Heart right ventricle (tissue), 16 donors: ENCODE measurements around the gene VPS54. TPM values are rescaled to one million over a fixed set of nuclear protein-coding genes. Genes with fewer than 3 reads are reported as not detected.

Experiments used
- ATAC-seq, 8 donors: fragments of 200-7000 bp; cut with Tn5 transposase; one replicate each; pipeline ENCODE4 v1.9.1; 2020; ENCODE audit warnings: mild to moderate bottlenecking in 8 of 8, moderate library complexity in 8 of 8, moderate number of reproducible peaks in 1 of 8
- DNase-seq, 2 donors: peaks; one replicate each; pipeline ENCODE4 v3.0.0-alpha.2; 2020
- H3K27ac ChIP-seq, 10 donors: fragments of 200-600 bp; sonication (generic) in 2 of 10; one replicate each; pipeline versions ENCODE4 v1.5.0 to v1.8.0; 2020 to 2022; ENCODE audit warnings: mild to moderate bottlenecking in 3 of 10
- H3K27me3 ChIP-seq, 7 donors: fragments of 200-600 bp; one replicate each; pipeline ENCODE4 v1.8.0; 2021 to 2022; ENCODE audit warnings: mild to moderate bottlenecking in 2 of 7
- H3K36me3 ChIP-seq, 9 donors: fragments of 200-600 bp; sonication (generic) in 1 of 9; one replicate each; pipeline versions ENCODE4 v1.5.0 to v1.8.0; 2020 to 2022; ENCODE audit warnings: mild to moderate bottlenecking in 2 of 9
- H3K4me1 ChIP-seq, 9 donors: fragments of 200-600 bp; sonication (generic) in 1 of 9; one replicate each; pipeline versions ENCODE4 v1.5.0 to v1.8.0; 2020 to 2022; ENCODE audit warnings: mild to moderate bottlenecking in 4 of 9
- H3K4me3 ChIP-seq, 10 donors: fragments of 200-600 bp; sonication (generic) in 2 of 10; one replicate each; pipeline versions ENCODE4 v1.5.0 to v1.8.0; 2020 to 2022; ENCODE audit warnings: mild to moderate bottlenecking in 7 of 10, moderate library complexity in 2 of 10
- H3K9me3 ChIP-seq, 11 donors: fragments of 200-600 bp in 10 of 11; sonication (generic) in 2 of 11; one replicate each; pipeline versions ENCODE4 v1.5.0 to v1.8.0; 2013 to 2022; ENCODE audit warnings: mild to moderate bottlenecking in 2 of 11, control low read depth in 1 of 11, moderate library complexity in 1 of 11
- CTCF ChIP-seq, 9 donors: fragments of 200-600 bp; sonication (generic) in 2 of 9; IDR thresholded peaks; one replicate each; pipeline versions ENCODE4 v1.5.0 to v1.8.0; 2021 to 2022; ENCODE audit warnings: antibody characterized with exemption in 9 of 9, mild to moderate bottlenecking in 5 of 9, moderate library complexity in 1 of 9
- WGBS, 2 donors: extraction: QIAGEN DNeasy Blood & Tissue Kit; methylation state at CpG; one replicate each; pipeline ENCODE4 v1.1.7; 2013; ENCODE audit warnings: inconsistent platforms in 1 of 2; 5-methylcytosine and 5-hydroxymethylcytosine counted together
- intact Hi-C, 10 donors: fragments of 100-400 bp; cut with DNase I; formaldehyde crosslinking; loops; one replicate each; pipeline versions ENCODE4 v1.11.1 to v1.14.2; 2022
- polyA plus RNA-seq, 2 donors: library from polyadenylated mRNA; stranded (reverse); fragments of 200-250 nt; gene quantifications; one replicate each; pipeline ENCODE4 v1.2.3, GENCODE V29; 2013
- total RNA-seq, 10 donors: library from RNA; stranded (reverse); fragmentation: NEBNext Ultra II Directional in 3 of 10; extraction: Animal tissue kit (Norgen Biotek cat#: 25700) in 3 of 10; gene quantifications; one replicate each; pipeline versions ENCODE4 v1.2.1 to v1.2.4, GENCODE V29; 2021 to 2023
- donor health status: Arrhythmogenic right ventricular cardiomyopathy.
- donor health status: ischemic (EF 13 %, LVEDD 7.1; RV severe dilation, severe dysfunction).
- donor health status: healthy with polysubstance abuse.
- donor health status: DM: no; HTN: yes; CAD: no.
- donor health status: DM: no; HTN: no; CAD: no.
- donor health status: ischemic (EF 25% LVEDD 6.9; RV normal size, moderate dysfunction).
- donor health status: ischemic (EF 25% LVEDD 5.7; RV mildly dilated, moderate dysfunction).
- donor health status: healthy.
- donor health status: DM: yes; HTN: yes; CAD: no.
- donor health status: Ischemic cardiomyopathy.
- donor health status: ischemic (EF 35%, LVEDD 5.7; RV mildly dilated, moderate dysfunction).
- donor health status: nonischemic (EF 11% LVEDD 7.7; RV severe dilation, severe dysfunction).
- donor health status: DM: yes; HTN: yes; CAD: no.
- donor health status: PGD.
- donor health status: ischemic (EF 29% LVEDD 5.4; RV normal size, mild dysfunction).
- donor health status: nonischemic (EF 23%, LVEDD 6.1; RV moderate dilation, normal function).

VPS54 gene
- total and polyA plus RNA-seq, 12 donors, result 8.3 to 12.7 (median 10.5) TPM

GRCh38 chr2:63878486-63878885 lies 140.7 kb downstream of the VPS54 start:
- H3K4me1 ChIP-seq, result peaks cover 3 to 48% (median 23%) of the 10 kb centered on the region in 9 donors
- no peak overlapping the region for H3K27ac ChIP-seq
- no peak overlapping the region for H3K4me3 ChIP-seq
- ATAC-seq (no peak), DNase-seq (no peak)
- WGBS, 2 donors, result 95 to 96% methylated on average over 1 of the region's 1 CpG
- TF ChIP-seq CTCF (IDR thresholded peaks at IDR 0.05), result no peak
- intact Hi-C loops, result no loop called here
- peaks cover 0 to 75% (median 14%) of the 10 kb centered on the region in 9 donors for H3K36me3 ChIP-seq
- peaks cover 0 to 5% (median 0%) of the 10 kb centered on the region in 11 donors for H3K9me3 ChIP-seq
- no peaks in the 10 kb centered on the region for H3K27me3 ChIP-seq

DNA sequence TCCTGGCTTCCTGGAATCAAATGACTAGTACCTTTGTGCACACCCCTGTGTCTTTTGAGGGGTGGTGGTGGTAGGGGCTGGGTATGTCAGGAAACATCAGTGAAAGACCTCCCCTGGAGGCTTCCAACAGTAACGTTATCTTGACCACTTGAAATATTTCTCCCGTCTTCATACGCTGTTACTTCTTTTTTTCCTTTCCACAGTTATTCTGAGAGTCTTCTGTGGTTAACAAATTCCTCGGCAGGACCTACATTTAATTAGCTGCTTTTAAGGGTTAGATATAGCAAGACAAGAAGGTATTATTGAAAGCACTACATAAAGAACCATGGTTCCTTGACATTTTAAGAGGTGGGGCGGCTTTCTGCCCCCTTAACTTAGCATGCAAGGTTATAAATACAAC lies 142.9 kb downstream of the VPS54 start:
- intact Hi-C loops, result no loop called here
- DNase-seq, result no peak
- Histone ChIP-seq H3K27ac (peak overlapping the region in 7 of 10 donors; percentile 3 to 64 (median 38)), H3K36me3 (peaks cover 0 to 73% (median 4%) of the 10 kb centered on the region in 9 donors), H3K4me3 (no peak overlapping the region), H3K27me3 (no peaks in the 10 kb centered on the region), H3K4me1 (peaks cover 3 to 53% (median 35%) of the 10 kb centered on the region in 9 donors), H3K9me3 (peaks cover 0 to 5% (median 0%) of the 10 kb centered on the region in 11 donors)
- 39 to 65% methylated on average over 5 of the region's 5 CpGs for WGBS, 2 donors
- TF ChIP-seq CTCF (IDR thresholded peaks at IDR 0.05), result no peak
- peak in 2 of 8 donors; percentile 4 to 8 for ATAC-seq

DNA sequence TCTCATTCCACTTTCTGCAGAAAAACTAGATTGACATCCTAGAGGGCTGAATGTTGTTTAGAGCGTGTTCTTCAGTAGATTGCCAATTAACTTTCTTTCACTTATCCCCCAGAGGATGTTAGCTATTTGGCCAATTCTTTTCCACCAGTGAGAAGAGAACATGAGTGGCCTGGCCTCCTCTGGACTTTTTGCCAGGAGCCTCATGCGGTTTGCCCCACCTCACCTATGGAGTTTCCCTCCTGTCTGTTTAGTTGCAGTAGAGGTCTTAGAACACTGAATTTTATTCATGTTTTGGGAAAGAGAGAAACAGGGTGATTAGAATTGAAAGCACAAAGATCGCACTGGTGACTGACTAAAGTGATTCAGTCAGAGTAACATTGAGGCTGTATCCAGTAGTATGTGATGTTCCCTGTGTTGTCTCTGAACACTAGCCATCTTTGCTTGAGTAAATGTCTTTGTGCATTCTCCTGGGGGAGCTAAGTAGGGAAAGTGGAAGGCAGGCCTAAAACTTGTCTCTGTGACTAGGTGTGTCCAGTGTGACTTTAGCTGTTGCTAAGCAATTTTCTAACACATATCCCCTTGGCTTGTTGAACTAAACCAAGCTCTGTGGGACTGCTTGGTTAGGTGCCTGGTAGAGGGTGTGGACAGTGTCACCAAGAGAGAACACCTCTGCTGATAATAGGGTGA lies 143.5 kb downstream of the VPS54 start:
- H3K4me1 ChIP-seq, result peaks cover 3 to 59% (median 39%) of the 10 kb centered on the region in 9 donors
- ATAC-seq (peak; percentile 38 to 85 (median 76)), DNase-seq (no peak)
- TF ChIP-seq CTCF (IDR thresholded peaks at IDR 0.05), result no peak
- H3K4me3 ChIP-seq, result no peak overlapping the region
- 81 to 86% methylated on average over 3 of the region's 3 CpGs for WGBS, 2 donors
- peaks cover 0 to 70% (median 4%) of the 10 kb centered on the region in 9 donors for H3K36me3 ChIP-seq
- H3K9me3 ChIP-seq, result peaks cover 0 to 5% (median 0%) of the 10 kb centered on the region in 11 donors
- peak overlapping the region in 9 of 10 donors; percentile 3 to 64 (median 35) for H3K27ac ChIP-seq
- intact Hi-C loops, result no loop called here
- no peaks in the 10 kb centered on the region for H3K27me3 ChIP-seq

DNA sequence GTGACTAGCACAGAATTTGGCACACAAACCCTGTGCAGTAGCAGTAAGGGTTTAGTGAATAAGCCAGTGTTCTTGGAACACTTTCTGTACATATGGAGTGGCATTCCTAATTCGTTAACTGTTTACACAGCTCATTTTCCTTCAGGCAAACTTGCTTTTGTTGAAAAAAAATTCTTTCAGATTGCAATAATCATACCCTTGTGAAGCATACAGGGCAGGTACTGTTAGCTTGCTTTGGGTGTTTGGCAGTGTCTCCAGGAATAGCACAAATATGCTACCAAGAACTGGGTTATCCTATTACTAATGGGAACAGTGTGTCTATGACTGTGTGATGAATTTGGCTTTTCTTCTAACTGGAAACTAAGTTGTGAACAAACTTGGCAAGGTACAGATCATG lies 144.1 kb downstream of the VPS54 start:
- ATAC-seq, result peak in 5 of 8 donors; percentile 29 to 73 (median 42)

More for the DNA sequence above, 144.1 kb downstream of the VPS54 start:
- Histone ChIP-seq H3K4me3 (no peak overlapping the region), H3K27ac (peak overlapping the region in 5 of 10 donors; percentile 3 to 64 (median 36)), H3K9me3 (peaks cover 0 to 5% (median 0%) of the 10 kb centered on the region in 11 donors), H3K27me3 (no peaks in the 10 kb centered on the region), H3K4me1 (peaks cover 3 to 59% (median 42%) of the 10 kb centered on the region in 9 donors), H3K36me3 (peaks cover 0 to 64% (median 4%) of the 10 kb centered on the region in 9 donors)
- intact Hi-C loops, result no loop called here
- no peak for DNase-seq
- 67 to 69% methylated on average over 1 of the region's 1 CpG for WGBS, 2 donors
- TF ChIP-seq CTCF (IDR thresholded peaks at IDR 0.05), result no peak
